ENCODE measurements around the gene NPHP4.

NPHP4 gene

GRCh38 chr1:5849550-5849949 is 142.7 kb downstream of the NPHP4 start:
- no peak overlapping the region for H3K4me3 ChIP-seq (ENCODE audit: low read depth, low read length)
- TF ChIP-seq CTCF (IDR thresholded peaks at IDR 0.05; ENCODE audit: borderline replicate concordance, insufficient read depth, low read depth, low read length): no peak

GRCh38 chr1:5847013-5847659 is 145.1 kb downstream of the NPHP4 start:
- no peak overlapping the region for H3K4me3 ChIP-seq (ENCODE audit: low read depth, low read length)
- no peak for TF ChIP-seq CTCF (IDR thresholded peaks at IDR 0.05; ENCODE audit: borderline replicate concordance, insufficient read depth, low read depth, low read length)

GRCh38 chr1:5845376-5845775 is 146.8 kb downstream of the NPHP4 start:
- H3K4me3 ChIP-seq (ENCODE audit: low read depth, low read length): no peak overlapping the region
- no peak for TF ChIP-seq CTCF (IDR thresholded peaks at IDR 0.05; ENCODE audit: borderline replicate concordance, insufficient read depth, low read depth, low read length)

GRCh38 chr1:5844442-5844841 is 147.8 kb downstream of the NPHP4 start:
- no peak overlapping the region for H3K4me3 ChIP-seq (ENCODE audit: low read depth, low read length)
- TF ChIP-seq CTCF (IDR thresholded peaks at IDR 0.05; ENCODE audit: borderline replicate concordance, insufficient read depth, low read depth, low read length): no peak

- TF ChIP-seq CTCF (IDR thresholded peaks at IDR 0.05; ENCODE audit: borderline replicate concordance, insufficient read depth, low read depth, low read length): no peak
- H3K4me3 ChIP-seq (ENCODE audit: low read depth, low read length): no peak overlapping the region
These were observed 148.6 kb downstream of the NPHP4 start for GRCh38 chr1:5843521-5844096.

- H3K4me3 ChIP-seq (ENCODE audit: low read depth, low read length): no peak overlapping the region
- TF ChIP-seq CTCF (IDR thresholded peaks at IDR 0.05; ENCODE audit: borderline replicate concordance, insufficient read depth, low read depth, low read length): no peak
These were observed 149.5 kb downstream of the NPHP4 start for GRCh38 chr1:5842679-5843078.

- no peak for TF ChIP-seq CTCF (IDR thresholded peaks at IDR 0.05; ENCODE audit: borderline replicate concordance, insufficient read depth, low read depth, low read length)
- no peak overlapping the region for H3K4me3 ChIP-seq (ENCODE audit: low read depth, low read length)
These were observed 151.6 kb downstream of the NPHP4 start for GRCh38 chr1:5840551-5841001.

Data from GM12875 (cell line).